Measurements from ENCODE around the gene FBXW8.

Gene FBXW8

DNA sequence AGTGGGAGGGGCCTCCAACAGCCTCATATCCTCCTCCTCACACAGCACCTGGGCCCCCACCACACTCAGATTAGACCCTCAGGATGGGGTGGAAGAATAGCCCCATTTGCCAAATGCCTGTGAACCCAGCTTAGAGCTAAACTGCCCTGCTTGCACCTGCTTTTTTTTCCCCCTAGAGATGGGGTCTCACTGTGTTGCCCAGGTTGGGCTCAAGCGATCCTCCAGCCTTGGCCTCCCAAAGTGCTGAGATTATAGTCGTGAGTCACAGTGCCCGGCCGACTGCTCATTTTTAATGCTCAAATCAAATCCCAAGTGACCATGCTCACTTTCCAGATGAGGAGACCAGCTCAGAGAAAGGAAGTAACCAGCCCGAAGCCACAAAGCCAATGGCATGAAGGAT is 161.4 kb downstream of the FBXW8 start:
- DNase-seq (ENCODE audit: low spot score), result no peak
- no CpG with 5 or more reads among the region's 5 CpGs for WGBS, 2 donors (ENCODE audit: extremely low coverage in 2 of 2, insufficient read length in 2 of 2, insufficient replicate concordance in 1 of 2)
- H3K27ac ChIP-seq (replicated peaks; ENCODE audit: low read length), result no peak overlapping the region
- H2BK120ac ChIP-seq (ENCODE audit: low read depth, low read length), result no peak overlapping the region
- H3K79me1 ChIP-seq (ENCODE audit: low read depth, low read length), result no peaks in the 10 kb centered on the region
- no peak overlapping the region for H3K23ac ChIP-seq (ENCODE audit: low read depth, low read length, poor library complexity)
- no peak overlapping the region for H2BK15ac ChIP-seq (ENCODE audit: low read length)
- H3K4me2 ChIP-seq (ENCODE audit: insufficient read depth, low read length, poor library complexity, severe bottlenecking), result no peak overlapping the region
- H3K36me3 ChIP-seq (replicated peaks in 1 of 2; ENCODE audit: control insufficient read depth in 2 of 2, insufficient read depth in 2 of 2, low read length in 2 of 2), result no peaks in the 10 kb centered on the region
- peaks cover 0 to 5% of the 10 kb centered on the region in 2 donors for H3K4me1 ChIP-seq (ENCODE audit: control insufficient read depth in 2 of 2, insufficient read depth in 1 of 2, low read depth in 1 of 2, low read length in 2 of 2)
- no peak overlapping the region for H3K9ac ChIP-seq (ENCODE audit: low read depth, low read length, poor library complexity)
- H3K4me3 ChIP-seq (ENCODE audit: low read length in 2 of 2), result no peak overlapping the region
- no peak overlapping the region for H3K18ac ChIP-seq (ENCODE audit: low read length)
- H2AFZ ChIP-seq (ENCODE audit: low read length), result no peak overlapping the region
- no peak overlapping the region for H2BK5ac ChIP-seq (ENCODE audit: low read length)
- H3K14ac ChIP-seq (ENCODE audit: low read length), result no peak overlapping the region
- H4K91ac ChIP-seq (ENCODE audit: low read depth, low read length, poor library complexity), result no peak overlapping the region
- no peak overlapping the region for H2BK12ac ChIP-seq (ENCODE audit: low read length)
- no peaks in the 10 kb centered on the region for H3K27me3 ChIP-seq (ENCODE audit: control insufficient read depth in 3 of 3, insufficient read depth in 3 of 3, low read depth in 1 of 3, low read length in 3 of 3)
- H4K8ac ChIP-seq (ENCODE audit: low read depth, low read length), result no peak overlapping the region
- H3K9me3 ChIP-seq (replicated peaks in 1 of 2; ENCODE audit: control insufficient read depth in 2 of 2, insufficient read depth in 1 of 2, low read depth in 1 of 2, low read length in 2 of 2), result no peaks in the 10 kb centered on the region
- no peak overlapping the region for H3K4ac ChIP-seq (ENCODE audit: low read length)
- H2AK5ac ChIP-seq (ENCODE audit: low read depth, low read length), result no peak overlapping the region

DNA sequence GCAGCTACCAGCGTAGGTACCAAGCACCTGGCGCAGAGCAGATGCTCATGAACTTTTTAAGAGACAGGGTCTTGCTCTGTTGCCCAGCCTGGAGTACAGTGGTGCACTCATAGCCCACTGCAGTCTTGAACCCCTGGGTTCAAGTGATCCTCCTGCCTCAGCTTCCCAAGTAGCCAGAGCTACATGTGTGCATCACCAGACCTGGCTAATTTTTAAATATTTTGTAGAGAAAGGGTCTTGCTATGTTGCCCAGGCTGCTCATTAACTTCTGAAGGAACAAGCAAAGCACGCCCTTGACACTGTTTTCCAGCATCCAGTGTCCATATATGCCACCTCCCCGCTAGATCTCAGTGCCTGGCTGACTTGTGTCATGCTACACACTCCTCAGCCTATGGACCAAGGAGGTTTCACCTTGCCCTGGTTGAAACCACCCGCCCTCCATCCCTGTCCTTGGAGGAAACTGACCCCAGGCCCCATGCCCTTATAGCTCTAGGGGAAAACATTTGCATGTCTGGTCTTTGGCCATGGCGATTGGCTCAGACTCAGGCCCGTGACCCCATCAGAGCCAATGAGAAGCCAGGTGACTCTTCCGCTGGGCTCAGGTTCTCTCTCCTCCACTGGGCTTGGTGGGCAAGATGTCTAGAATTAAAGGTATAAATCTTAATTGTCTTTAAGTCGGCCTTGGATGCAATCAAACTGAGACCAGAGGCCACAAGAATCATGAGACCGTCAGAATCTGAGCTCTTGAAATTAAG is 162.2 kb downstream of the FBXW8 start:
- Histone ChIP-seq H3K4me1 (ENCODE audit: control insufficient read depth in 2 of 2, insufficient read depth in 1 of 2, low read depth in 1 of 2, low read length in 2 of 2) (peaks cover 0 to 8% of the 10 kb centered on the region in 2 donors), H3K14ac (ENCODE audit: low read length) (no peak overlapping the region)

DNA sequence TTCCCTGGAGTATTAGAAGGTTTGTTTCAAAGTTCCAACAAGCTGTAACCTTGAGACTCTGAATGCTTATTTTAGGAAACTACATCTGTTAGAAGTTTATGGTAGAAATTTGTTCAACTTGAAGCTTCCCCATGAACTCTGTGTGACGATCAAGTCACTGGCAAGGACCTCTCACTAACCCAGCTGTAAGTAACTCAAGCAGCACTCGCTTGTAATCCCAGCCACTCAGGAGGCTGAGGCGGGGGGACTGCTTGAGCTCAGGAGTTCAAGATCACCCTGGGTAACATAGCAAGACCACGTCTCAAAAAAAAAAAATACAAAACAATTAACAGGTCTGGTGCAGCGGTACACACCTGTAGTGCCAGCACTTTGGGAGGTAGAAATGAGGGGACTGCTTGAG is 162.9 kb downstream of the FBXW8 start:
- Histone ChIP-seq H3K4me1 (ENCODE audit: control insufficient read depth in 2 of 2, insufficient read depth in 1 of 2, low read depth in 1 of 2, low read length in 2 of 2) (peaks cover 0 to 8% of the 10 kb centered on the region in 2 donors), H2AK5ac (ENCODE audit: low read depth, low read length) (no peak overlapping the region), H3K9ac (ENCODE audit: low read depth, low read length, poor library complexity) (no peak overlapping the region), H2BK15ac (ENCODE audit: low read length) (no peak overlapping the region), H3K4me2 (ENCODE audit: insufficient read depth, low read length, poor library complexity, severe bottlenecking) (no peak overlapping the region), H2BK120ac (ENCODE audit: low read depth, low read length) (no peak overlapping the region), H3K79me1 (ENCODE audit: low read depth, low read length) (no peaks in the 10 kb centered on the region), H2BK5ac (ENCODE audit: low read length) (no peak overlapping the region), H4K91ac (ENCODE audit: low read depth, low read length, poor library complexity) (no peak overlapping the region), H3K23ac (ENCODE audit: low read depth, low read length, poor library complexity) (no peak overlapping the region), H3K9me3 (replicated peaks in 1 of 2; ENCODE audit: control insufficient read depth in 2 of 2, insufficient read depth in 1 of 2, low read depth in 1 of 2, low read length in 2 of 2) (no peaks in the 10 kb centered on the region), H3K4me3 (ENCODE audit: low read length in 2 of 2) (no peak overlapping the region), H3K27ac (replicated peaks; ENCODE audit: low read length) (no peak overlapping the region), H2AFZ (ENCODE audit: low read length) (no peak overlapping the region), H4K8ac (ENCODE audit: low read depth, low read length) (no peak overlapping the region), H3K14ac (ENCODE audit: low read length) (no peak overlapping the region), H3K18ac (ENCODE audit: low read length) (no peak overlapping the region), H2BK12ac (ENCODE audit: low read length) (no peak overlapping the region), H3K27me3 (ENCODE audit: control insufficient read depth in 3 of 3, insufficient read depth in 3 of 3, low read depth in 1 of 3, low read length in 3 of 3) (no peaks in the 10 kb centered on the region), H3K4ac (ENCODE audit: low read length) (no peak overlapping the region), H3K36me3 (replicated peaks in 1 of 2; ENCODE audit: control insufficient read depth in 2 of 2, insufficient read depth in 2 of 2, low read length in 2 of 2) (no peaks in the 10 kb centered on the region)
- no peak for DNase-seq (ENCODE audit: low spot score)
- WGBS, 2 donors (ENCODE audit: extremely low coverage in 2 of 2, insufficient read length in 2 of 2, insufficient replicate concordance in 1 of 2), result no CpG with 5 or more reads among the region's 5 CpGs

More for the DNA sequence above, 162.2 kb downstream of the FBXW8 start:
- no peak overlapping the region for H3K23ac ChIP-seq (ENCODE audit: low read depth, low read length, poor library complexity)
- no peaks in the 10 kb centered on the region for H3K9me3 ChIP-seq (replicated peaks in 1 of 2; ENCODE audit: control insufficient read depth in 2 of 2, insufficient read depth in 1 of 2, low read depth in 1 of 2, low read length in 2 of 2)
- no peak overlapping the region for H3K4me2 ChIP-seq (ENCODE audit: insufficient read depth, low read length, poor library complexity, severe bottlenecking)
- no peak overlapping the region for H4K8ac ChIP-seq (ENCODE audit: low read depth, low read length)
- H3K79me1 ChIP-seq (ENCODE audit: low read depth, low read length), result no peaks in the 10 kb centered on the region
- H3K27me3 ChIP-seq (ENCODE audit: control insufficient read depth in 3 of 3, insufficient read depth in 3 of 3, low read depth in 1 of 3, low read length in 3 of 3), result no peaks in the 10 kb centered on the region
- DNase-seq (ENCODE audit: low spot score), result no peak
- no peak overlapping the region for H3K4ac ChIP-seq (ENCODE audit: low read length)
- WGBS, 2 donors (ENCODE audit: extremely low coverage in 2 of 2, insufficient read length in 2 of 2, insufficient replicate concordance in 1 of 2), result no CpG with 5 or more reads among the region's 10 CpGs
- H2AK5ac ChIP-seq (ENCODE audit: low read depth, low read length), result no peak overlapping the region
- H2BK12ac ChIP-seq (ENCODE audit: low read length), result no peak overlapping the region
- H3K4me3 ChIP-seq (ENCODE audit: low read length in 2 of 2), result no peak overlapping the region
- no peak overlapping the region for H3K27ac ChIP-seq (replicated peaks; ENCODE audit: low read length)
- no peak overlapping the region for H2BK5ac ChIP-seq (ENCODE audit: low read length)
- H2AFZ ChIP-seq (ENCODE audit: low read length), result no peak overlapping the region
- no peaks in the 10 kb centered on the region for H3K36me3 ChIP-seq (replicated peaks in 1 of 2; ENCODE audit: control insufficient read depth in 2 of 2, insufficient read depth in 2 of 2, low read length in 2 of 2)
- no peak overlapping the region for H2BK120ac ChIP-seq (ENCODE audit: low read depth, low read length)
- H3K9ac ChIP-seq (ENCODE audit: low read depth, low read length, poor library complexity), result no peak overlapping the region
- H2BK15ac ChIP-seq (ENCODE audit: low read length), result no peak overlapping the region
- no peak overlapping the region for H4K91ac ChIP-seq (ENCODE audit: low read depth, low read length, poor library complexity)
- H3K18ac ChIP-seq (ENCODE audit: low read length), result no peak overlapping the region

DNA sequence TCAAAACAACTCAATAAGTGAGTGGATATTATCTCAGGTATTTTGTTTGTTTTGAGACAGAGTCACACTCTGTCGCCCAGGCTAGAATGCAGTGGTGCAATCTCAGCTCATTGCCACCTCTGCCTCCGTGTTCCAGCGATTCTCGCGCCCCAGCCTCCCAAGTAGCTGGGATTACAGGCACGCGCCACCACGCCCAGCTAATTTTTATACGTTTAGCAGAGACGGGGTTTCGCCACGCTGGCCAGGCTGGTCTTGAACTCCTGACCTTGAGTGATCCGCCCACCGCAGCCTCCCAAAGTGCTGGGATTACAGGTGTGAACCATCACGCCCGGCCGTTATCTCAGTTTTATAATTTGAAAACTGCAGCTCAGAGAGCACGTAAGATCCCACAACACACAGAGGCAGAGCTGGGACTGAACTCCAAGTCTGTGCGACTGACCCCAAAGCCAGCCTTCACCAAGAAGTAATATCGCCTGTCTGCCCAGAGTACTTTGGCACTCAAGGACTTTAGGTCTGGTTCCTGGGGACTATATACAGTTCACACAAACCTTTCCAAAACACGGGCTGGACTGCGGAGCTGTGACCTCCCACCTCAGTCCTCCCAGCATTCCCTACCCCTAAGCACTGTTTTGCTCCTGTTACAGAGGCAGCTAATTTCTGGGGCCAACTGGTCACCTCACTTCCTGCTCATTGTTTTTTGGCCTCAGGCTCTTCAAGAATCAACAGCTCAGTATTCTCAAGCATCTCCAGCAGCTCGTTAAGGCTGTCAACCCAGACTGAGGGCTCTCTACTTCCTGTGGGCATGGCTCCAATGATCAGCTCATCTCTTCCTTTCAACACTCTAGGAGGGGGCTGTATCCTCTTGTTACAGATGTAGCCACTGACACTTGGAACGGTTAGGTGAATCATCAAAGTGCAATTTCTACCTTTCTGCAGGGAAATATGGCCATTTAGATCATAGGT is 165.9 kb downstream of the FBXW8 start:
- Histone ChIP-seq H3K14ac (ENCODE audit: low read length) (no peak overlapping the region), H3K27me3 (ENCODE audit: control insufficient read depth in 3 of 3, insufficient read depth in 3 of 3, low read depth in 1 of 3, low read length in 3 of 3) (peaks cover 0 to 4% (median 0%) of the 10 kb centered on the region in 3 experiments), H3K18ac (ENCODE audit: low read length) (peak overlapping the region; percentile 45), H2BK120ac (ENCODE audit: low read depth, low read length) (no peak overlapping the region), H2BK15ac (ENCODE audit: low read length) (no peak overlapping the region), H2BK5ac (ENCODE audit: low read length) (no peak overlapping the region), H4K8ac (ENCODE audit: low read depth, low read length) (peak overlapping the region; percentile 23), H3K9ac (ENCODE audit: low read depth, low read length, poor library complexity) (no peak overlapping the region), H3K36me3 (replicated peaks in 1 of 2; ENCODE audit: control insufficient read depth in 2 of 2, insufficient read depth in 2 of 2, low read length in 2 of 2) (no peaks in the 10 kb centered on the region), H2BK12ac (ENCODE audit: low read length) (no peak overlapping the region), H2AFZ (ENCODE audit: low read length) (peak overlapping the region; percentile 81), H3K4me3 (ENCODE audit: low read length in 2 of 2) (no peak overlapping the region), H3K4me1 (ENCODE audit: control insufficient read depth in 2 of 2, insufficient read depth in 1 of 2, low read depth in 1 of 2, low read length in 2 of 2) (peaks cover 3 to 9% of the 10 kb centered on the region in 2 donors), H3K23ac (ENCODE audit: low read depth, low read length, poor library complexity) (no peak overlapping the region), H3K9me3 (replicated peaks in 1 of 2; ENCODE audit: control insufficient read depth in 2 of 2, insufficient read depth in 1 of 2, low read depth in 1 of 2, low read length in 2 of 2) (no peaks in the 10 kb centered on the region), H3K79me1 (ENCODE audit: low read depth, low read length) (no peaks in the 10 kb centered on the region), H4K91ac (ENCODE audit: low read depth, low read length, poor library complexity) (peak overlapping the region; percentile 58), H3K4ac (ENCODE audit: low read length) (no peak overlapping the region), H3K4me2 (ENCODE audit: insufficient read depth, low read length, poor library complexity, severe bottlenecking) (no peak overlapping the region), H2AK5ac (ENCODE audit: low read depth, low read length) (no peak overlapping the region), H3K27ac (replicated peaks; ENCODE audit: low read length) (peak overlapping the region; percentile 15)
- no peak for DNase-seq (ENCODE audit: low spot score)
- no CpG with 5 or more reads among the region's 24 CpGs for WGBS, 2 donors (ENCODE audit: extremely low coverage in 2 of 2, insufficient read length in 2 of 2, insufficient replicate concordance in 1 of 2)

Data from neuronal stem cell (in vitro differentiated cells).